ENCODE data around the gene ARHGEF25. TPM values are rescaled to one million over a fixed set of nuclear protein-coding genes. Genes with fewer than 3 reads are reported as not detected.
A peak's percentile ranks its signal among the peaks of the same experiment; 100 is the strongest.
"Not testable (repeated sequence)": the region's sequence is repeated elsewhere in the genome, so short reads cannot be mapped to it uniquely, and the experiment has no call there.

ARHGEF25 gene
- total RNA-seq, 2 experiments from 2014 or later = 1.4 to 1.5 TPM

DNA sequence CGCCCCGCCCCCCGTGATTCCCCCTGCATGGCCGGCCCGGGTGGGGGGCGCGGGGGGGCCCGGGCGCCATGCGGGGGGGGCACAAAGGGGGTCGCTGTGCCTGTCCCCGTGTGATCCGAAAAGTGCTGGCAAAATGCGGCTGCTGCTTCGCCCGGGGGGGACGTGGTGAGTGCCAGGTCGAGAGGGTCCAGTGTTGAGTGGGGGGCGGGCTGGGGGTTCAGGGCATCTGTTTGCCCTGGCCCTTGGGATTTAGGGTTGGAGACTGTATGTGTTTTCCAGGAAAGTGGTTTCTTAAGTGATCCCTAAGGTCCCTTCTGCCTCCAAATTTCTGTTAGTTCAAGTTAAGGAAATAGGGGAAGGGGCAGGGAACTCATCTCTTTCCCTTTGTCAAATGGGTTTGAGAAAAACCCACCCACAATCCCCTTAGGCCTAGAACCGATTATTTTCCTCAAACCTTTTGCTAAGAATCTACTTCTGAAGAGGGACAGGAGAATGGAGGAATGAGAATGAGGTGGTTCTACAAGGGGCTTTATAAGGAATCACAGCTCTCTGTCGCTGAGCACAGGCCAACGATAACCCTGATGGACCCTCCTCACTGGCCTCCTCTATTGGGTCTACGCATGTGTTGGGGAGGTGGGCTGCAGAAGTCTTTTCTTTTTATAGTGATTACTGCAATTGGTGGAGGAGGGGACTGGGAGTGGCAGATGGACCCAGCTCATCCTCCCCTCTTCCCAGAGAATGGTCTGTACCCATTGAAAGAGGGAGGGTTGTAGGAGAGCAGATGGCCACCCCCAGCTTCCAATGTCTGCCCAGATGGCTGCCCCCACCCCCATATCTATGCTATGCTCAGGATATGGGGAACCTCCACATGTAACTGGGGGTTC lies 834 bp downstream of the ARHGEF25 start:
- no peak overlapping the region for H3K27ac Mint-ChIP-seq

DNA sequence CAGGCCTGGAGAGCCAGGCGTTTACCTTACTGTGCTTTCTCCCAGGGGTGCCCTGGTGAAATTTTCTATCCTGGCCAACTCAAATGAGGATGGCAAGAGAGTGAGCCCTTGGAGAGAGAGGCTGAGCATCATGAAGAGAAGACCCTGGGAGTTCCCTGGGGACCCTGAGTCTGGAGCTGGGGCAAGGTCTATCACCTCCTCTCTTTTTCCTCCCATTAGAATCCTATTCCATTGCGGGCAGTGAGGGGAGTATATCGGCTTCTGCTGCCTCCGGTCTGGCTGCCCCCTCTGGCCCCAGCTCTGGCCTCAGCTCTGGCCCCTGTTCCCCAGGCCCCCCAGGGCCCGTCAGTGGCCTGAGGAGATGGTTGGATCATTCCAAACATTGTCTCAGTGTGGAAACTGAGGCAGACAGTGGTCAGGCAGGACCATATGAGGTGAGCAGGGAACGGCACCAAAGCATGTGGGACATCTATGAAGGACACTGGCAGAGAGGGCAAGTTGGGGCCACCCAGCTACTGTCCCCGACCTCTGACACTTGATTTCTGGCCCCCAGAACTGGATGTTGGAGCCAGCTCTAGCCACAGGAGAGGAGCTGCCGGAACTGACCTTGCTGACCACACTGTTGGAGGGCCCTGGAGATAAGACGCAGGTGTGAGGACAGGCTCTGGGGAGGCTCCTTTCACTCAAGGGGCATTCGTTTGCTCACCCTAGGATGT lies 1.6 kb downstream of the ARHGEF25 start:
- Mint-ChIP-seq H3K27me3 (ENCODE audit: low read depth) (peaks cover 26% of the 10 kb centered on the region), H3K4me3 (no peak overlapping the region), H3K9me3 (no peaks in the 10 kb centered on the region), H3K4me1 (ENCODE audit: low read depth) (peaks cover 9% of the 10 kb centered on the region), H3K27ac (no peak overlapping the region), H3K36me3 (ENCODE audit: low read depth) (no peaks in the 10 kb centered on the region)
- DNase-seq = no peak
- intact Hi-C loops (cut with micrococcal nuclease) = no loop called here
- CTCF ChIA-PET = interaction anchor here (1.0 to 2.8 kb wide), 5 partner anchors 7 to 81 kb away, joined by 3 to 15 read pairs (median 3); partner anchors contain the start of gene OS9

More for the DNA sequence above, 834 bp downstream of the ARHGEF25 start:
- Mint-ChIP-seq H3K27me3 (ENCODE audit: low read depth) (peaks cover 21% of the 10 kb centered on the region), H3K36me3 (ENCODE audit: low read depth) (no peaks in the 10 kb centered on the region), H3K4me1 (ENCODE audit: low read depth) (peaks cover 9% of the 10 kb centered on the region), H3K4me3 (peak overlapping the region; percentile 65), H3K9me3 (no peaks in the 10 kb centered on the region)
- intact Hi-C loops (cut with micrococcal nuclease) = loop anchor here (1.0 to 2.0 kb wide), 2 partner anchors 21 kb away; partner anchors contain the start of genes B4GALNT1 and PIP4K2C
- no peak for DNase-seq
- CTCF ChIA-PET = interaction anchor here (0.5 to 1.6 kb wide), 4 partner anchors 8 to 305 kb away, joined by 3 to 12 read pairs (median 5); no protein-coding TSS in a partner anchor

GRCh38 chr12:57613427-57614109 lies 2.3 kb downstream of the ARHGEF25 start:
- DNase-seq = no peak
- Mint-ChIP-seq H3K27ac (no peak overlapping the region), H3K36me3 (ENCODE audit: low read depth) (no peaks in the 10 kb centered on the region), H3K4me3 (no peak overlapping the region), H3K4me1 (ENCODE audit: low read depth) (peaks cover 9% of the 10 kb centered on the region), H3K27me3 (ENCODE audit: low read depth) (peaks cover 31% of the 10 kb centered on the region), H3K9me3 (no peaks in the 10 kb centered on the region)
- intact Hi-C loops (cut with micrococcal nuclease) = no loop called here
- CTCF ChIA-PET = interaction anchor here (1.2 to 2.8 kb wide), 7 partner anchors 8 to 80 kb away, joined by 3 to 15 read pairs (median 4); partner anchors contain the start of gene OS9

GRCh38 chr12:57614178-57614947 lies 3.1 kb downstream of the ARHGEF25 start:
- intact Hi-C loops (cut with micrococcal nuclease) = no loop called here
- DNase-seq = no peak
- no peaks in the 10 kb centered on the region for H3K9me3 Mint-ChIP-seq
- peaks cover 11% of the 10 kb centered on the region for H3K4me1 Mint-ChIP-seq (ENCODE audit: low read depth)
- CTCF ChIA-PET = interaction anchor here (0.9 to 2.8 kb wide), 8 partner anchors 9 to 79 kb away, joined by 3 to 15 read pairs (median 4); partner anchors contain the start of genes B4GALNT1 and OS9
- H3K4me3 Mint-ChIP-seq = no peak overlapping the region
- H3K27ac Mint-ChIP-seq = no peak overlapping the region
- H3K27me3 Mint-ChIP-seq (ENCODE audit: low read depth) = peaks cover 37% of the 10 kb centered on the region
- H3K36me3 Mint-ChIP-seq (ENCODE audit: low read depth) = no peaks in the 10 kb centered on the region

GRCh38 chr12:57614948-57615500 lies 3.8 kb downstream of the ARHGEF25 start:
- no peaks in the 10 kb centered on the region for H3K36me3 Mint-ChIP-seq (ENCODE audit: low read depth)
- no peak for DNase-seq
- H3K27ac Mint-ChIP-seq = no peak overlapping the region
- CTCF ChIA-PET = interaction anchor here (0.9 to 2.8 kb wide), 6 partner anchors 9 to 32 kb away, joined by 3 to 15 read pairs (median 4); partner anchors contain the start of gene B4GALNT1
- no peak overlapping the region for H3K4me3 Mint-ChIP-seq
- no peaks in the 10 kb centered on the region for H3K9me3 Mint-ChIP-seq
- intact Hi-C loops (cut with micrococcal nuclease) = no loop called here
- H3K4me1 Mint-ChIP-seq (ENCODE audit: low read depth) = peaks cover 14% of the 10 kb centered on the region
- peaks cover 43% of the 10 kb centered on the region for H3K27me3 Mint-ChIP-seq (ENCODE audit: low read depth)

GRCh38 chr12:57615637-57616036 lies 4.4 kb downstream of the ARHGEF25 start:
- Mint-ChIP-seq H3K36me3 (ENCODE audit: low read depth) (no peaks in the 10 kb centered on the region), H3K4me1 (ENCODE audit: low read depth) (peaks cover 16% of the 10 kb centered on the region), H3K4me3 (no peak overlapping the region), H3K27me3 (ENCODE audit: low read depth) (peaks cover 46% of the 10 kb centered on the region), H3K27ac (no peak overlapping the region), H3K9me3 (no peaks in the 10 kb centered on the region)
- intact Hi-C loops (cut with micrococcal nuclease) = no loop called here
- DNase-seq = no peak
- CTCF ChIA-PET = interaction anchor here (2.7 to 2.8 kb wide), 2 partner anchors 10 to 33 kb away, joined by 9 to 15 read pairs; no protein-coding TSS in a partner anchor

DNA sequence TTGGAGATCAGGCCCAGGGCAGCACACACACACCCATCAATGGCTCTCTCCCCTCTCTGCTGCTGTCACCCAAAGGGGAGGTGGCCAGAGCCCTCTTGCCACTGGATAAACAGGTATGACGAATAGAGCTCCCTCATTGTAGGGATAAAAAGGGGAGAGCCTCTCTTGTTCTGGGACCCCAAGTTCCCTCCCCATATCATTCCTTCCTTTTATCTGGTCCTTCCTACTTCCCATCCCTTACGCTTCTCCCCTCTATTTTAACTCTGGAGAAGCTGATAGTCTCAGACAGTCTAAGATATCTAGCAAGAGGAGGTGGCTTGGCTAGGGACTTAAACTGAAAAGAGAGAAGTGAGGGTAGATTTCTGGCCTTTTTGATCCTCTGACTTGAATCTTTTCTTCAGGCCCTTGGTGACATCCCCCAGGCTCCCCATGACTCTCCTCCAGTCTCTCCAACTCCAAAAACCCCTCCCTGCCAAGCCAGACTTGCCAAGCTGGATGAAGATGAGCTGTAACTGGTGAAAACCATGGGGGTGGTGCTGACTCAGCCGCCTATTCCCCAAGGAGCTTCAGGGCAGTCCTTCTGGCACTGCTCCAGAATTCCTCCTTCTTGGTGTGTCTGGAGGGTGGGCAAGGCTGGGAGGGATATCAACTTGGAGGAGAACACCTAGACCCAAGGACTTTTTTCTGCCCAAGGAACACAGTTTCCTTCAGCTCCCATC lies 5.3 kb downstream of the ARHGEF25 start:
- Mint-ChIP-seq H3K27me3 (ENCODE audit: low read depth) (peaks cover 55% of the 10 kb centered on the region), H3K9me3 (no peaks in the 10 kb centered on the region), H3K27ac (no peak overlapping the region), H3K36me3 (ENCODE audit: low read depth) (no peaks in the 10 kb centered on the region), H3K4me1 (ENCODE audit: low read depth) (peaks cover 20% of the 10 kb centered on the region), H3K4me3 (no peak overlapping the region)
- intact Hi-C loops (cut with micrococcal nuclease) = no loop called here
- CTCF ChIA-PET = interaction anchor here (0.9 to 1.2 kb wide), 2 partner anchors 9 to 10 kb away, joined by 3 to 4 read pairs; no protein-coding TSS in a partner anchor
- DNase-seq = no peak

DNA sequence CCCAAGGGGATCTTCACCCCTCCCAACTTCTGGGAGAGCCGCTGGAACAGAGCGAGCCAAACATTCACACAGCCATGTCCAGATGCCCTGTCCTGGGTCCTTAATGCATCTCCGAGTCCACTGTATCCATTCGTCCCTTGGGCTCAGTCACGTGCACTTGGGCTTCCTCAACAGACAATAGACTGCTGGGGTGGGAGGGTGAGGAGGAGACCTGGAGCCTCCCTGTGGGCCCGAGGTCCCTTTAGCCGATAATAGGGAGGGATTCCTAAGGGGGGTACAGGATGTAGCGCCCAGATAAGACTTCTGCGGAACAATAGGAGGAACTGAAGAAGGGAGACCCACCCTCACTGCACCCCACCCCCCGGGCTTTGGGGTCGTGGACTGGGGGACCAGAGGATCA lies 6.7 kb downstream of the ARHGEF25 start:
- no peaks in the 10 kb centered on the region for H3K36me3 Mint-ChIP-seq (ENCODE audit: low read depth)
- H3K27ac Mint-ChIP-seq = no peak overlapping the region
- no peak overlapping the region for H3K4me3 Mint-ChIP-seq
- no peak for DNase-seq
- peaks cover 27% of the 10 kb centered on the region for H3K4me1 Mint-ChIP-seq (ENCODE audit: low read depth)
- H3K9me3 Mint-ChIP-seq = no peaks in the 10 kb centered on the region
- CTCF ChIA-PET = no interaction called here
- intact Hi-C loops (cut with micrococcal nuclease) = no loop called here
- peaks cover 62% of the 10 kb centered on the region for H3K27me3 Mint-ChIP-seq (ENCODE audit: low read depth)

GRCh38 chr12:57618431-57618830 lies 7.2 kb downstream of the ARHGEF25 start:
- H3K9me3 Mint-ChIP-seq; H3K27ac Mint-ChIP-seq; H3K36me3 Mint-ChIP-seq (ENCODE audit: low read depth); H3K4me3 Mint-ChIP-seq; DNase-seq; intact Hi-C loops (cut with micrococcal nuclease): not testable (repeated sequence)
- CTCF ChIA-PET = interaction anchor here (1.5 kb wide), 1 partner anchor 9 kb away, joined by 4 read pairs; no protein-coding TSS in a partner anchor
- Mint-ChIP-seq H3K4me1 (ENCODE audit: low read depth) (peaks cover 27% of the 10 kb centered on the region), H3K27me3 (ENCODE audit: low read depth) (peaks cover 64% of the 10 kb centered on the region)

DNA sequence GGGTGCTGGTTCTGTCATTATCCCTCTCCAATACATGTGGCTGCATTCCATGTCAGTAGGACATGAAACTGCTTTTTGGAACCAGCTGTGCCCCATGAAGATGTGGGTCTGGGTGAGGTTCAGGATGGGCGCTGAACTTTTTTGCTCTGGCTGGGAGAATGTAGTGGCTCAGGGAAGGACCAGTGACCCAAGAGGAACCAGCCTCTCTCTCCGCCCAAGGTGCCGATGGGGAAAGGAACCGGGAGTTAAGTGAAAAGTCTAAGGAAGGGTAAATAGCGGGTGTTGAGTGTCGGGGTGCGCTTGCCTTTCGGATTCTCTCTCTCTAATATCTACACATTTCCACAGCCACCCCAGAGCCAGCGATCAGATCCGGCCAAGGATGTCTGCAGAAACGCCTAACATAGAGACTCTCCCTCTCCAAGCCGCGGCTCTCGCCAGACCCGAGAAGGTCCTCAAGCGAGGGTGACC lies 7.8 kb downstream of the ARHGEF25 start:
- H3K36me3 Mint-ChIP-seq (ENCODE audit: low read depth) = no peaks in the 10 kb centered on the region
- CTCF ChIA-PET = interaction anchor here (0.5 to 4.2 kb wide), 6 partner anchors 8 to 160 kb away, joined by 3 to 101 read pairs (median 4); partner anchors contain the start of genes ARHGEF25 and GLI1
- H3K27me3 Mint-ChIP-seq (ENCODE audit: low read depth) = peaks cover 68% of the 10 kb centered on the region
- intact Hi-C loops (cut with micrococcal nuclease) = no loop called here
- no peaks in the 10 kb centered on the region for H3K9me3 Mint-ChIP-seq
- DNase-seq = no peak
- H3K27ac Mint-ChIP-seq = no peak overlapping the region
- peak overlapping the region; percentile 32 for H3K4me3 Mint-ChIP-seq
- H3K4me1 Mint-ChIP-seq (ENCODE audit: low read depth) = peaks cover 27% of the 10 kb centered on the region
